Measurements from ENCODE around the gene NANOG.

Gene NANOG

GRCh38 chr12:7797698-7798398, 8.6 kb downstream of the NANOG start:
- no peak for TF ChIP-seq CTCF (IDR thresholded peaks at IDR 0.05)

GRCh38 chr12:7801460-7801859, 12.3 kb downstream of the NANOG start:
- TF ChIP-seq CTCF (IDR thresholded peaks at IDR 0.05), result no peak

GRCh38 chr12:7806863-7807487, 17.8 kb downstream of the NANOG start:
- peak; percentile 98 for TF ChIP-seq CTCF (IDR thresholded peaks at IDR 0.05)

GRCh38 chr12:7832059-7832696, 43.0 kb downstream of the NANOG start:
- peak; percentile 75 for TF ChIP-seq CTCF (IDR thresholded peaks at IDR 0.05)

GRCh38 chr12:7833831-7834230, 44.6 kb downstream of the NANOG start:
- no peak for TF ChIP-seq CTCF (IDR thresholded peaks at IDR 0.05)

GRCh38 chr12:7834701-7835100, 45.5 kb downstream of the NANOG start:
- TF ChIP-seq CTCF (IDR thresholded peaks at IDR 0.05), result no peak

- no peak for TF ChIP-seq CTCF (IDR thresholded peaks at IDR 0.05)
These were observed 45.9 kb downstream of the NANOG start for GRCh38 chr12:7835116-7835515.
